Measurements from ENCODE around the gene RYR1. TPM values are rescaled to one million over a fixed set of nuclear protein-coding genes. Genes with fewer than 3 reads are reported as not detected.

The RYR1 gene
- total RNA-seq, 4 donors from 2014 or later: under 0.01 to 6.2 (median 3.5) TPM; not detected in 1

GRCh38 chr19:38485541-38486285 lies 52.2 kb downstream of the RYR1 start:
- intact Hi-C loops (cut with DNase I; ENCODE audit: low total_unique reads): no loop called here
- DNase-seq: no peak
- Histone ChIP-seq H3K9me3 (no peaks in the 10 kb centered on the region), H3K4me3 (no peak overlapping the region), H3K4me1 (no peaks in the 10 kb centered on the region), H3K27ac (no peak overlapping the region), H3K36me3 (no peaks in the 10 kb centered on the region), H3K27me3 (no peaks in the 10 kb centered on the region)
- TF ChIP-seq POLR2A (IDR thresholded peaks at IDR 0.05) (no peak), CTCF (IDR thresholded peaks at IDR 0.05) (no peak)

GRCh38 chr19:38486731-38487336 lies 53.3 kb downstream of the RYR1 start:
- no peaks in the 10 kb centered on the region for H3K4me1 ChIP-seq
- no peak for TF ChIP-seq POLR2A (IDR thresholded peaks at IDR 0.05)
- no peak for TF ChIP-seq CTCF (IDR thresholded peaks at IDR 0.05)
- no peaks in the 10 kb centered on the region for H3K27me3 ChIP-seq
- no peaks in the 10 kb centered on the region for H3K36me3 ChIP-seq
- no peak overlapping the region for H3K4me3 ChIP-seq
- H3K27ac ChIP-seq: no peak overlapping the region
- intact Hi-C loops (cut with DNase I; ENCODE audit: low total_unique reads): no loop called here
- H3K9me3 ChIP-seq: no peaks in the 10 kb centered on the region
- no peak for DNase-seq

GRCh38 chr19:38488096-38488495 lies 54.6 kb downstream of the RYR1 start:
- H3K9me3 ChIP-seq: no peaks in the 10 kb centered on the region
- no peaks in the 10 kb centered on the region for H3K4me1 ChIP-seq
- no peak overlapping the region for H3K4me3 ChIP-seq
- H3K27me3 ChIP-seq: no peaks in the 10 kb centered on the region
- intact Hi-C loops (cut with DNase I; ENCODE audit: low total_unique reads): no loop called here
- no peak overlapping the region for H3K27ac ChIP-seq
- no peak for TF ChIP-seq POLR2A (IDR thresholded peaks at IDR 0.05)
- TF ChIP-seq CTCF (IDR thresholded peaks at IDR 0.05): no peak
- DNase-seq: no peak
- no peaks in the 10 kb centered on the region for H3K36me3 ChIP-seq

GRCh38 chr19:38488776-38489481 lies 55.4 kb downstream of the RYR1 start:
- H3K4me1 ChIP-seq: no peaks in the 10 kb centered on the region

More at GRCh38 chr19:38488776-38489481, 55.4 kb downstream of the RYR1 start:
- Histone ChIP-seq H3K27me3 (no peaks in the 10 kb centered on the region), H3K27ac (no peak overlapping the region), H3K9me3 (no peaks in the 10 kb centered on the region), H3K36me3 (no peaks in the 10 kb centered on the region), H3K4me3 (no peak overlapping the region)
- TF ChIP-seq POLR2A (IDR thresholded peaks at IDR 0.05) (no peak), CTCF (IDR thresholded peaks at IDR 0.05) (no peak)
- intact Hi-C loops (cut with DNase I; ENCODE audit: low total_unique reads): no loop called here
- no peak for DNase-seq
